A673 (cell line): Measurements from ENCODE around the gene SUV39H1.

Experiments
- EZH2 ChIP-seq: fragments of 200-600 bp; sonication (generic); IDR thresholded peaks from 2 replicates; pipeline ENCODE4 v1.6.1; 2017; ENCODE audit warnings: borderline replicate concordance, low read depth, mild to moderate bottlenecking, mixed read lengths, antibody characterized with exemption, low read length; ENCODE audit not compliant: poor library complexity, severe bottlenecking
- TF ChIP-seq, protein P1 (sequence below): fragments of 300-800, 200-600 bp; sonication (generic); conservative IDR thresholded peaks from 2 replicates; pipeline ENCODE4 v1.5.1; 2017; ENCODE audit warnings: low read depth, mild to moderate bottlenecking, antibody characterized with exemption, low read length, moderate library complexity, mixed read lengths

DNA sequence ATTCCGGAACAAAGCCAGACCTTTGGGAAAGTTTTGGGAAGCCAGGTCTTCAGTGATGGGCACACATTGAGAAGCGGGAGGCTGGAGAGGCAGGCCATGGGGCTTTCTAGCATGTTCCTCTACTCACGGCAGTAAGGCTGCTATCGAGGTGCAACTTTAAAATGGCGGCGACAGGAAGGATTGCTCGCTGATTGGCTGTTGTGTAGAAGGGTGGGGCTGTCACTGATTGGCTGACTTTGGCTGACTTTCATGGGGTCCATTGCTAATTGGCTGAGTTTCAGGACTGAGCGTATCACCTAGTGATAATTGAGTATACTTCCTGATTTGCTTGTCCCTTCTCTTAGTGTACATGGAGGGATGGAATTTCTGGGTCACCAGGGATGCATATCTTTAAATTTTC is 45.3 kb downstream of the SUV39H1 start:
- TF ChIP-seq, protein P1, sequence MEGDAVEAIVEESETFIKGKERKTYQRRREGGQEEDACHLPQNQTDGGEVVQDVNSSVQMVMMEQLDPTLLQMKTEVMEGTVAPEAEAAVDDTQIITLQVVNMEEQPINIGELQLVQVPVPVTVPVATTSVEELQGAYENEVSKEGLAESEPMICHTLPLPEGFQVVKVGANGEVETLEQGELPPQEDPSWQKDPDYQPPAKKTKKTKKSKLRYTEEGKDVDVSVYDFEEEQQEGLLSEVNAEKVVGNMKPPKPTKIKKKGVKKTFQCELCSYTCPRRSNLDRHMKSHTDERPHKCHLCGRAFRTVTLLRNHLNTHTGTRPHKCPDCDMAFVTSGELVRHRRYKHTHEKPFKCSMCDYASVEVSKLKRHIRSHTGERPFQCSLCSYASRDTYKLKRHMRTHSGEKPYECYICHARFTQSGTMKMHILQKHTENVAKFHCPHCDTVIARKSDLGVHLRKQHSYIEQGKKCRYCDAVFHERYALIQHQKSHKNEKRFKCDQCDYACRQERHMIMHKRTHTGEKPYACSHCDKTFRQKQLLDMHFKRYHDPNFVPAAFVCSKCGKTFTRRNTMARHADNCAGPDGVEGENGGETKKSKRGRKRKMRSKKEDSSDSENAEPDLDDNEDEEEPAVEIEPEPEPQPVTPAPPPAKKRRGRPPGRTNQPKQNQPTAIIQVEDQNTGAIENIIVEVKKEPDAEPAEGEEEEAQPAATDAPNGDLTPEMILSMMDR = no peak
- TF ChIP-seq EZH2 = no peak
